PC-3 (cell line): ENCODE data around the gene ZMYM1. TPM values are rescaled to one million over a fixed set of nuclear protein-coding genes. Genes with fewer than 3 reads are reported as not detected.

ENCODE experiments used
- ATAC-seq: fragments of 200-7000 bp; cut with Tn5 transposase; 2 replicates; pipeline ENCODE4 v1.9.1; 2020; ENCODE audit warnings: mild to moderate bottlenecking, moderate library complexity
- BruUV-seq: library from RNA; stranded (reverse); fragments of 400-500 nt; replicated peaks from 2 replicates; lab custom pipeline; 2021; lab: Mats Ljungman, UMichigan
- CTCF ChIA-PET: fragments of 300-600 bp; sonication (Branson Sonifier 250); formaldehyde crosslinking; loops from one replicate; lab custom pipeline; 2022; ENCODE audit warnings: antibody characterized with exemption; lab: Charles Lee
- POLR2A ChIA-PET: fragments of 300-600 bp; sonication (Branson Sonifier 250); formaldehyde crosslinking; loops from one replicate; lab custom pipeline; 2022; ENCODE audit warnings: antibody characterized with exemption; ENCODE audit not compliant: unreplicated experiment; lab: Charles Lee
- DNase-seq: peaks from one replicate; pipeline ENCODE4 v3.0.0-alpha.2; 2015
- H2AFZ ChIP-seq: fragments of 300-600 bp; sonication (generic); 2 replicates; pipeline ENCODE4 v1.6.0; 2016; ENCODE audit warnings: antibody characterized with exemption, low read length
- H3F3A ChIP-seq: fragments of 300-600 bp; sonication (generic); one replicate; pipeline ENCODE4 v1.6.0; 2017; ENCODE audit warnings: antibody characterized with exemption, low read length, control low read depth, mild to moderate bottlenecking; ENCODE audit not compliant: unreplicated experiment
- H3K27ac ChIP-seq: fragments of 300-600 bp; sonication (generic); 2 replicates; pipeline ENCODE4 v1.5.1; 2016; ENCODE audit warnings: mild to moderate bottlenecking, low read length
- H3K27me3 ChIP-seq: fragments of 300-600 bp; sonication (generic); 2 replicates; pipeline ENCODE4 v1.6.1; 2016; ENCODE audit warnings: low read length, mixed read lengths
- H3K36me3 ChIP-seq: fragments of 300-600 bp; sonication (generic); 2 replicates; pipeline ENCODE4 v1.6.1; 2016; ENCODE audit warnings: low read depth, mixed run types, low read length, mixed read lengths
- H3K4me1 ChIP-seq: fragments of 300-600 bp; sonication (generic); 2 replicates; pipeline ENCODE4 v1.5.1; 2016; ENCODE audit warnings: low read length; ENCODE audit not compliant: insufficient read depth
- H3K4me2 ChIP-seq: fragments of 300-600 bp; sonication (generic); 2 replicates; pipeline ENCODE4 v1.6.0; 2016; ENCODE audit warnings: low read length
- H3K4me3 ChIP-seq: fragments of 300-600 bp; sonication (generic); 2 replicates; pipeline ENCODE4 v1.5.1; 2016; ENCODE audit warnings: mild to moderate bottlenecking, low read length, mixed read lengths
- H3K79me2 ChIP-seq: fragments of 300-600 bp; sonication (generic); 2 replicates; pipeline ENCODE4 v1.6.1; 2017; ENCODE audit warnings: low read length, mixed read lengths
- H3K9ac ChIP-seq: fragments of 300-600 bp; sonication (generic); 2 replicates; pipeline ENCODE4 v1.6.0; 2016; ENCODE audit warnings: mild to moderate bottlenecking, low read length
- H3K9me2 ChIP-seq: fragments of 300-600 bp; sonication (generic); replicated peaks from 2 replicates; pipeline ENCODE4 v1.6.1; 2016; ENCODE audit warnings: mixed run types, low read length, mixed read lengths
- H3K9me3 ChIP-seq: fragments of 300-600 bp; sonication (generic); 2 replicates; pipeline ENCODE4 v1.6.1; 2016; ENCODE audit warnings: low read length, mixed read lengths
- H4K20me1 ChIP-seq: fragments of 300-600 bp; sonication (generic); 2 replicates; pipeline ENCODE4 v1.6.1; 2016; ENCODE audit warnings: low read length, mixed read lengths
- CTCF ChIP-seq: fragments of 300-600 bp; sonication (generic); conservative IDR thresholded peaks from 2 replicates; pipeline ENCODE4 v1.5.1; 2017; ENCODE audit warnings: antibody characterized with exemption, low read depth, mild to moderate bottlenecking, low read length
- EZH2 ChIP-seq: fragments of 300-600 bp; sonication (generic); IDR thresholded peaks from one replicate; pipeline ENCODE4 v1.6.1; 2017; ENCODE audit warnings: antibody characterized with exemption, mild to moderate bottlenecking, low read length; ENCODE audit not compliant: unreplicated experiment
- EZH2phosphoT487 ChIP-seq: fragments of 300-600 bp; sonication (generic); IDR thresholded peaks from 2 replicates; pipeline ENCODE4 v1.6.1; 2018; ENCODE audit warnings: mild to moderate bottlenecking, antibody characterized with exemption, low read length, borderline replicate concordance
- intact Hi-C: fragments of 100-400 bp; cut with micrococcal nuclease; formaldehyde crosslinking; loops from 2 replicates; pipeline ENCODE4 v1.9.0; 2023
- total RNA-seq: library from RNA; depleted of rRNA; stranded (reverse); fragments of >200 nt; gene quantifications from 2 replicates; pipeline ENCODE4 v1.2.3, GENCODE V29; 2014

The ZMYM1 gene
- total RNA-seq, 1 experiment from 2014 or later, result 17.0 TPM

DNA sequence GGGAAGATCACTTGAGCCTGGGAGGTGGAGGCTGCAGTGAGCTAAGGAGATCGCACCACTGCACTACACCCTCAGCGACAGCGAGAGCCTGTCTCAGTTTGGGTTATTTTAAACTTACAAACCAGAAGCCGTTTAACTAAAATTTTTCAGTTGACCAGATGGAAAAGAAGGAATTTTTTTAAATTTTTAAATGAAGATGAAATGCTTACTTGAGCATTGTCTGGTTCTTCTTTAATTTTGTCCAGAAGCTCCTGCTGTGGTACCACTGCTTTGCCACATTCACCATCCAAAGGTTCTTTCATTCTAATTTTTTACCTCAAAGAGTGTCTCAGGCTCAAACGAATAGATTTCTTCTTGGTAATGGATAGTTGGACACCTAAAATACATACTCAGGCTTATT, 48.8 kb upstream of the ZMYM1 start:
- ATAC-seq, result no peak
- peaks cover 15% of the 10 kb centered on the region for H3K4me1 ChIP-seq
- H3K36me3 ChIP-seq, result no peaks in the 10 kb centered on the region
- peak overlapping the region; percentile 98 for H3K4me3 ChIP-seq
- ChIA-PET POLR2A (no interaction called here), CTCF (interaction anchor here (0.6 kb wide), 1 partner anchor 170 kb away, joined by 3 read pairs; no protein-coding TSS in a partner anchor)
- intact Hi-C loops, result loop anchor here (2.0 to 10.0 kb wide), 3 partner anchors 47 to 234 kb away; partner anchors contain the start of genes ZMYM1 and ZMYM4
- DNase-seq, result no peak
- no TSS peak for BruUV-seq
- H4K20me1 ChIP-seq, result no peaks in the 10 kb centered on the region
- no peaks in the 10 kb centered on the region for H3K27me3 ChIP-seq
- H3F3A ChIP-seq, result no peaks in the 10 kb centered on the region
- no peaks in the 10 kb centered on the region for H3K9me3 ChIP-seq
- TF ChIP-seq CTCF (no peak), EZH2 (no peak), EZH2phosphoT487 (no peak)
- peak overlapping the region; percentile 96 for H3K4me2 ChIP-seq
- H2AFZ ChIP-seq, result peak overlapping the region; percentile 99
- peaks cover 20% of the 10 kb centered on the region for H3K79me2 ChIP-seq
- peak overlapping the region; percentile 94 for H3K9ac ChIP-seq
- H3K27ac ChIP-seq, result no peak overlapping the region
- no peaks in the 10 kb centered on the region for H3K9me2 ChIP-seq

DNA sequence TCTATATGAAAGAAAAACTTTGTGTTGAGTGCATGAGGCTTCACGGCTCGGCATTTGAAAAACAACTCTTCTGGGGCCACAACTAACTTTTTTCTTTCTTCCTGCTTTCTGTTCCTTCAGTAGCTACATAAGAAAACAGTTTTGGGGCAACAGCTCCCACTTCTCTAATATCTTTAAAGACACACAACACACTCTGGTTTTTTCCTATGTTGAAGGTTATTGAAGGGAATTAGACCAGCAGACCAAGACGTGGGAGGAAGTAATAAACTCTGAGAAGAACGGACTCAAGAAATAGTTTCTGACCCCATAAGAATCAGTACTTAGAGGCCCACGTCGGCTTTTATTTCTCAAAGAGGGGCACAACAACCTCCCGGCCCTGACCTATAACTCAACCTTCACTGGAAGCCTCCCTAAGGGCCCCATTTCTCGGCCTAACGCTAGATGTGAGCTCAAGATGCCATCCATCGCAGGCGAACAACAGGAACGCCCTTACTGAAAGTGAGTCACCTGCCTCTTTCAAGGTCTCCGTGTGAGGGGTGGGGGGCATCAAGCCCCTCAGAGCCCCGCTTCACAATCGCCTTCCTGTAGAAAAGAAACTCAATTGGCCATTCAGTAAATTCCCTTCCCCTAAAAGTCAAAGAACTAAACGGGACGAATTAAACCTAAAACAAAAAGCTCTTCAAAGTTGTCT, 48.3 kb upstream of the ZMYM1 start:
- DNase-seq (peak; percentile 38), ATAC-seq (peak; percentile 45)
- Histone ChIP-seq H3K36me3 (no peaks in the 10 kb centered on the region), H3K79me2 (peaks cover 20% of the 10 kb centered on the region), H3K9me2 (no peaks in the 10 kb centered on the region), H3K4me1 (peaks cover 15% of the 10 kb centered on the region), H3F3A (no peaks in the 10 kb centered on the region), H3K9ac (peak overlapping the region; percentile 94), H2AFZ (peak overlapping the region; percentile 99), H3K4me3 (peak overlapping the region; percentile 98), H3K4me2 (peak overlapping the region; percentile 96), H3K27me3 (no peaks in the 10 kb centered on the region), H4K20me1 (no peaks in the 10 kb centered on the region), H3K27ac (peak overlapping the region; percentile 95), H3K9me3 (no peaks in the 10 kb centered on the region)
- BruUV-seq, result TSS peak; percentile 88
- ChIA-PET POLR2A (no interaction called here), CTCF (interaction anchor here (0.6 kb wide), 2 partner anchors 14 to 171 kb away, joined by 3 read pairs; no protein-coding TSS in a partner anchor)
- intact Hi-C loops, result loop anchor here (2.0 to 10.0 kb wide), 3 partner anchors 46 to 234 kb away; partner anchors contain the start of genes ZMYM1 and ZMYM4
- TF ChIP-seq EZH2 (no peak), CTCF (no peak), EZH2phosphoT487 (no peak)

- BruUV-seq, result TSS peak; percentile 50
- Histone ChIP-seq H3K79me2 (peaks cover 20% of the 10 kb centered on the region), H4K20me1 (no peaks in the 10 kb centered on the region), H3K36me3 (no peaks in the 10 kb centered on the region), H3K9ac (peak overlapping the region; percentile 94; the same call in 1 of the 2 replicates), H3K27ac (no peak overlapping the region), H3K4me1 (peaks cover 15% of the 10 kb centered on the region), H2AFZ (peak overlapping the region; percentile 65; the same call in 1 of the 2 replicates), H3K9me3 (no peaks in the 10 kb centered on the region), H3K9me2 (no peaks in the 10 kb centered on the region), H3F3A (no peaks in the 10 kb centered on the region), H3K27me3 (no peaks in the 10 kb centered on the region), H3K4me3 (peak overlapping the region; percentile 45), H3K4me2 (peak overlapping the region; percentile 56)
- intact Hi-C loops, result loop anchor here (2.0 to 10.0 kb wide), 3 partner anchors 45 to 232 kb away; partner anchors contain the start of genes SFPQ, ZMYM1 and ZMYM4
- no peak for TF ChIP-seq EZH2
- no peak for TF ChIP-seq EZH2phosphoT487
- TF ChIP-seq CTCF, result no peak
- ChIA-PET POLR2A (interaction anchor here (0.5 to 0.6 kb wide), 2 partner anchors 8 to 47 kb away, joined by 3 to 4 read pairs; partner anchors contain the start of gene ZMYM1), CTCF (no interaction called here)
- DNase-seq, result no peak
- no peak for ATAC-seq
These were observed 46.8 kb upstream of the ZMYM1 start for GRCh38 chr1:35032384-35032739.
